Left renal cortex interstitium (tissue), 4 donors: ENCODE results near the gene UBALD1. TPM values are rescaled to one million over a fixed set of nuclear protein-coding genes. Genes with fewer than 3 reads are reported as not detected.
"Not testable (repeated sequence)": the region's sequence is repeated elsewhere in the genome, so short reads cannot be mapped to it uniquely, and the experiment has no call there.

Experiments used
- DNase-seq, 4 donors: peaks; one replicate each; pipeline ENCODE4 v3.0.0-alpha.2; 2013; ENCODE audit warnings: low read depth in 4 of 4, low spot score in 2 of 4, missing footprints in 1 of 4
- polyA plus RNA-seq, 4 donors: library from polyadenylated mRNA; unstranded; fragments of 120-200 nt; gene quantifications; one replicate each; pipeline ENCODE4 v1.2.1, GENCODE V29; 2013; ENCODE audit not compliant: insufficient read length in 4 of 4

UBALD1 gene
- polyA plus RNA-seq, 4 donors = 10.0 to 30.7 (median 23.6) TPM

DNA sequence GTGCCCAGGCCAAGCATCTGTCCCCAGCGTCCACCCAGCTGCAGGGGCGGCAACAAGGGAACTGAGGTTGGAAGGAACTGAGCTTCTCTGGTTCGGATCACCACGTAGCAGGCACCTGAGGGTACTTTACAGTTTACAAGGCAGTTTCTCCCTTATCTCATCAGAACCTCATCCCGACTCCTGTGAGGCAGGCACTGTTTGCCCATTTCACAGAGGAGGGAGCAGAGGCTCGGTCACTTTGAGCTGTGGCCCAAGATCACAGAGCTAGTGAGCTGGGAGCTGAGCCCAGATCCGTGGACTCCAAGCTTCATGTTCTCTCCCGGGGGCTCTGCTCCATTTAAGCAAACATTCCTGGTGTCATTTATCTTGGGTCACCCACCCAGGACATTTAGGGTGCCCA lies 15.1 kb downstream of the UBALD1 start:
- no peak for DNase-seq

DNA sequence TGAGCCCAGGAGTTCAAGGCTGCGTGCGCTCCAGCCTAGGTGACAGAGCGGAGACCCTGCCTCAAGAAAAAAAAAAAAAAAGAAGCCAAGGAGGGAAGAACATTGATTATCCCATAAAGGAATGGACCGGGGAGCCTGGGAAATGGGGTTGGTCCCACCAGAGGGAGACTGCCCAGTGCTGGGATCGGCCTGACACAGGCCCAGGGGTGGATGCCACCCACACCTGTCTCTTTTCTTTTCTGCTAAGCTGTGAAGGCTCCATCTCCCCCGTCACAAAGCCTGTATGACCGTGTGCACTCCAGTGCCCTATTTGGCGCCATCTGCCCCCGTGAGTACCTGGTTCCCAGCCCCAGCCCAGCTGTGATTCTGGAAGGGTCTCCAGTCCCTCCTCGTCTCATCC lies 15.7 kb downstream of the UBALD1 start:
- DNase-seq = no peak

DNA sequence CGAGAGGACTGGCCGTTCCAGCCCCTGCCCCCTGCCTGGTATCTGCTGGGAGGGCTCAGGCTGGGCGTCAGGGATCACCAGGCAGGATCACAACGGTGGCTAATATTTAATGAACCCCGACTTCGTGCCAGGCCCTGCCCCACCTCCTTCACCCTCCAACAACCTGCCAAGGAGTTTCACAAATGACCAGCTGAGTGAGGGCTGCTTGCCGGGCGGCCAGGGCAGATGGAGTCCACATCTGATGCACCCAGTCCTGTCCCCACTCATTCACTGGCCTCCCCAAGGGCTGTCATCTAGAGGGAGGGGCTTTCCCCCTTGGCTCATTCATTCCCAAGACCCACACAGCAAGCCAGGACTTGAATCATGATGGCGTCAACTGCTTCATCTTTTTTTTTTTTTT lies 17.5 kb downstream of the UBALD1 start:
- DNase-seq = no peak

GRCh38 chr16:4594433-4595410 lies 20.0 kb downstream of the UBALD1 start:
- DNase-seq = no peak

DNA sequence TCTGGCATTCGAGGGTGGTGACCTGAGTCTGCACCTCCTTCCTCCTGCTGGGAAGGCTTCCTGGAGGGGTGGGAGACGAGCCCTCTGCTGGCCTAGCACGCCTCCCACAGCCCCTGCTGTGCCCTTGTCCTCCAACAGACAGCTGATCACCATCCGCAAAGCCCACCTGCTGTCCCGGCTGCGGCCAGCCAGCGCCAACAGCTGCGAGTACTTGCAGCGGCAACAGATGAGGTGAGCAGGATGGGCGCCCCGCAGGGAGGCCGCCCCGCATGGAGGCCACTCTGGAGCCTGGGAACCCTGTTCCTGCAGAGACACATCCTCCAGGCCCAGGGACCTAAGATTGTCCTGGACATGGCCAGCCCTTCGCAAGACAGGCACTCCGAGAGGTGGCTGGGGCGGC lies 21.6 kb downstream of the UBALD1 start:
- no peak for DNase-seq

- DNase-seq = no peak
Observed at GRCh38 chr16:4591706-4592470, 22.8 kb downstream of the UBALD1 start.

GRCh38 chr16:4591191-4591590 lies 23.5 kb downstream of the UBALD1 start:
- DNase-seq = no peak

DNA sequence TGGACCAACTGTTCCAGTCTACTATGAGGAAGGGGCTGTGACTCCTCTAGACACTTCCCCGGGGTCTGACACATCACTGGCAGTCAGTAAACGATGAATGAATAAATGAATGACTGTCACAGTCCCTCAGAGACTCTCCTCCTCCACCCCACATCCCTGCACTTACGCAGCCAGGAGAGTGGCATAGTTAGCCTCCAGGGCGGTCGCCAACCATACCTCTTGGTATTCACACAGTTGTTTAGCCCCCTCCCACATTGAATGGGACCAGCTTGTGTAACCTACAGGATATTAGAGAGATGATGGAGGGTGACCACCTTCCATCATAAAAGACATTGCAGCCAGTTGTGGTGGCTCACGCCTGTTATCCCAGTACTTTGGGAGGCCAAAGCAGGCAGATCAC lies 25.7 kb downstream of the UBALD1 start:
- no peak for DNase-seq

GRCh38 chr16:4588386-4588785 lies 26.3 kb downstream of the UBALD1 start:
- DNase-seq = no peak

DNA sequence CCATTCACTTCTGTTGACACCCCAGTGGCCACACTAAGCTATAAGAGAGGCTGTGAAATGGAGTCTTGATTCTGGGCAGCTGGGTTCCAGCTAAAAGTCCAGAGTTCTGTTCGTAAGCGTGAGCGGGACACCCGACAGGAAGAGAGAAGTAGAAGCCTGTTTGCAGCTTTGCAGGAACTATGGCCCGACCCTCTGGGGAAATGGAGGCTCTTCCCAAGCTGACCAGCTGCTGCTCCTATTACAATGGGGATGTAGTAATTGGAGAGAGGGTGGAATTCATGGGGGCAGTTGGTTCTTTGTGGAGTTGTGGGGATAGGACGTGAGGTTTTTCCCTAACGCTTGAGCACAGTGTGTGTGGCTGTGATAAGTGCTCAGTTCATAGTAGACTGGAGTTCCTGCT lies 28.4 kb downstream of the UBALD1 start:
- DNase-seq = no peak

DNA sequence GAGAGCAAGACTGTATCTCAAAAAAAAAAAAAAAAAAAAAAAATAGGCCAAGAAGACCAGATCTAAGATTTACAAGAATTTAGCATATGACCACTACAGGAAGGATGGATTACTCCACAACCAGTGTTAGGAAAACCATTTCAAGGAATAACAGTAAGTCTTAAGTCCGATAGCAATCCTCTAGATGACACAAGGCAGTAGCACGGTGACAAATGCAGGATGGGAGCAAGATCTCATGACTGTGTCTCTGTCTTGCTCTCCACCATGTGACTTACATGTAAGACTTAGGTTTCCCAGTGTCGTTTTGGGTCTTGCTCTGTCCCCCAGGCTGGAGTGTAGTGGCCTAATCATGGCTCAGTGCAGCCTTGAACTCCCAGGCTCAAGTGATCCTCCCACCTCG lies 30.8 kb downstream of the UBALD1 start:
- no peak for DNase-seq

DNA sequence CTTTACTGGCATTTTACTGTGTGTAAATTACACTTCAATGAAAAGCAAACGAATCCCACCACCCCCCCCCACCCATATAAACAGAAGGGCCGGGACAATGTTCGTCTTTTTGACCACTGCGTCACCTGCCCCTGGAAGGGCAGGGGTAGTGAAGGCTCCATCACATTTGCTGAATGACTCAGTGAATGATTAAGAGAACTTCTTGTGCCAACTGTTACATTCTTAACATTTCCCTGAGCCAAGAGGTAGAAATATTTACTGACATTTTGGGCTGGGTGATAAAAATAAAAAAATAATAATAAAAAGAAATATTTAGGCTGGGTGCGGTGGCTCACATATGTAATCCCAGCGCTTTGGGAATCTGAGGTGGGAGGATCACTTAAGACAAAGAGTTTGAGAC lies 34.4 kb downstream of the UBALD1 start:
- no peak for DNase-seq

- no peak for DNase-seq
Observed at GRCh38 chr16:4578961-4579530, 35.6 kb downstream of the UBALD1 start.

- no peak for DNase-seq
Observed at GRCh38 chr16:4576008-4576407, 38.7 kb downstream of the UBALD1 start.

GRCh38 chr16:4574919-4575705 lies 39.6 kb downstream of the UBALD1 start:
- DNase-seq = no peak

- DNase-seq = not testable (repeated sequence)
Observed at GRCh38 chr16:4573926-4574325, 40.8 kb downstream of the UBALD1 start.

- DNase-seq = peak in 2 of 4 donors; percentile 41 to 55
Observed at GRCh38 chr16:4572715-4573114, 42.0 kb downstream of the UBALD1 start.

DNA sequence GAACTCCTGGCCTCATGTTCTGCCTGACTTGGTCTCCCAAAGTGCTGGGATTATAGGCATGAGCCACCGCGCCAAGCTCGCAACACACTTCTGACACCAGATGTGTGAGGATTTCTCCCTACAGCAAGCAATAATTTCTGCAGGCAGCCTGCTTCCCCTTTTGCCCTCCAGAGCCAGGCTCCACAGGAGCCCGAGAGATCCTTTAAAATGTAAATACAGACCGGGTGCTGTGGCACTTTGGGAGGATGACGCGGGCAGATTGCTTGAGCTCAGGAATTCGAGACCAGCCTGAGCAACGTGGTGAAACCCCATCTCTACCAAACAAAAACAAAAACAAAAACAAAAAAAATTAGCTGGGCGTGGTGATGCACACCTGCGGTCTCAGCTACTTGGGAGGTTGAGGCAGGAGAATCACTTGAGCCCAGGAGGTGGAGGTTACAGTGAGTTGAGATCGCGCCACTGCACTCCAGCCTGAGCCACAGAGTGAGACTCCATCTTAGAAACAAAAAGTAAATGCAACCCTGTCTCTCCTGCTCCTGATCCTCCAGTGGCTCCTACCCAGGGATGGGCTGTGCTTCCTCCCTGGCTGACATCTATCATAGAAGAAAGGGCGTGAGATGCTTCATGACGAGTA lies 43.9 kb downstream of the UBALD1 start:
- DNase-seq = no peak

GRCh38 chr16:4570086-4570485 lies 44.6 kb downstream of the UBALD1 start:
- no peak for DNase-seq

DNA sequence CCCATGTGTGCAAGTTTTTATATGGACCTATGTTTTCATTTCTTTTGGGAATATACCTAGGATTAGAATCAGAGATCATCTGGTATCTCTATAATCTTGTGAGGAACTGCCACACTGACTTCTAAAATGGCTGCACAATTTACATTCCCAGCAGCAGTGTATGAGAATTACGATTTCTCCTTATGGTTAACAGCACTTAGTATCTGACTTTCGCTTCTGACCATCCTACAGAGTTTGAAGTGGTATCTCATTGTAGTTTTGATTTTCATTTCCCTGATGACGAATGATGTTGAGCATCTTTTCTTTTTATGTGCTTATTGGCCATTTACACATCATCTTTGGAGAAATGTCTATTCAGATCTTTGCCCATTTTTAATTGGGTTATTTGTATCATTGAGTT lies 48.5 kb downstream of the UBALD1 start:
- no peak for DNase-seq
